ENCODE results near the gene TGM3. TPM values are rescaled to one million over a fixed set of nuclear protein-coding genes. Genes with fewer than 3 reads are reported as not detected.

Gene TGM3
- total RNA-seq, 4 donors from 2014 or later: 64.1 to 130 (median 104) TPM

DNA sequence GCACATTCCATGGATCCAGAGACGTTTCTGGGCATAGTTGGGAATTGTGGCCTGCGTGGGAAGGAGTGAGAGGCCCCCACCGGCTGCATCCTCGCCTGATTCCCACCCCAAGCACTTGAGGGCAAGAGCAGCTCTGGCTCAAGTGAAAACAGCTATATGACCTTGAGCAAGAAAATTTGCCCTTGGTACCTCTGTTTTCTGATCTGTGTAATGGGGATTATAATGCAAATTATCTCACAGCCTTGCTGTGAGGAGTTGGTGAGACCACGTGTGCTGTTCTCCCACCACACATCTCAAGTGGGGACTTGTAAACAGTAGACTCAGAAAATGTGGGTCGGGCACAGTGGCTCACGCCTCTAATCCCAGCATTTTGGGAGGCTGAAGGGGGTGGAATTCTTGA, 85.5 kb downstream of the TGM3 start:
- TF ChIP-seq POLR2A (IDR thresholded peaks at IDR 0.05): no peak
- TF ChIP-seq, protein P1, sequence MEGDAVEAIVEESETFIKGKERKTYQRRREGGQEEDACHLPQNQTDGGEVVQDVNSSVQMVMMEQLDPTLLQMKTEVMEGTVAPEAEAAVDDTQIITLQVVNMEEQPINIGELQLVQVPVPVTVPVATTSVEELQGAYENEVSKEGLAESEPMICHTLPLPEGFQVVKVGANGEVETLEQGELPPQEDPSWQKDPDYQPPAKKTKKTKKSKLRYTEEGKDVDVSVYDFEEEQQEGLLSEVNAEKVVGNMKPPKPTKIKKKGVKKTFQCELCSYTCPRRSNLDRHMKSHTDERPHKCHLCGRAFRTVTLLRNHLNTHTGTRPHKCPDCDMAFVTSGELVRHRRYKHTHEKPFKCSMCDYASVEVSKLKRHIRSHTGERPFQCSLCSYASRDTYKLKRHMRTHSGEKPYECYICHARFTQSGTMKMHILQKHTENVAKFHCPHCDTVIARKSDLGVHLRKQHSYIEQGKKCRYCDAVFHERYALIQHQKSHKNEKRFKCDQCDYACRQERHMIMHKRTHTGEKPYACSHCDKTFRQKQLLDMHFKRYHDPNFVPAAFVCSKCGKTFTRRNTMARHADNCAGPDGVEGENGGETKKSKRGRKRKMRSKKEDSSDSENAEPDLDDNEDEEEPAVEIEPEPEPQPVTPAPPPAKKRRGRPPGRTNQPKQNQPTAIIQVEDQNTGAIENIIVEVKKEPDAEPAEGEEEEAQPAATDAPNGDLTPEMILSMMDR (IDR thresholded peaks at IDR 0.05): no peak
- H3K4me3 ChIP-seq (ENCODE audit: low read depth, poor library complexity, severe bottlenecking): no peak overlapping the region
- intact Hi-C loops (cut with DNase I; ENCODE audit: low total_unique reads): no loop called here
- 82% methylated on average over 7 of the region's 7 CpGs for WGBS, 2 donors
- DNase-seq (ENCODE audit: low spot score in 2 of 2): no peak

DNA sequence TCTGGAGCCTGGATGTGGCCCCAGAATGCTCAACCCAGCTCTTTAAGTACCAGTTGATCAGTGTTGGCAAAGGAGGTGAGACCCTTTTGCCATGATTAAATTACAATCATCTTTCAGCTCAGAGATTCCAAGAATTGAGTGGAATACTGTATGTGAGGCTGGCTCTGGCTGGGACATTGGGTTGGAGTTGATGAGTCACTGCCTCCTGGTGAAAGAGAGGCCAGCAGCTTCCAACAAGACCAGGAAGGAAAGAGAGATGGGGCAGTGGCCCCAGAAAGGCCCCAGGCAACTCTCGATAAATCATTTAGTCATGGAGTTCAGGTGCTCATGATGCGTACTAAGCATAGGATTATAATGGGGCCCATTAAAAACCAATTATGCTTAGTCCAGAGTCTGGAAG, 87.0 kb downstream of the TGM3 start:
- DNase-seq (ENCODE audit: low spot score in 2 of 2): peak in 1 of 2 donors; percentile 45
- 75 to 83% methylated on average over 2 of the region's 2 CpGs for WGBS, 2 donors
- H3K4me3 ChIP-seq (ENCODE audit: low read depth, poor library complexity, severe bottlenecking): no peak overlapping the region
- TF ChIP-seq POLR2A (IDR thresholded peaks at IDR 0.05): no peak
- TF ChIP-seq, protein P1 (IDR thresholded peaks at IDR 0.05): no peak
- intact Hi-C loops (cut with DNase I; ENCODE audit: low total_unique reads): no loop called here

DNA sequence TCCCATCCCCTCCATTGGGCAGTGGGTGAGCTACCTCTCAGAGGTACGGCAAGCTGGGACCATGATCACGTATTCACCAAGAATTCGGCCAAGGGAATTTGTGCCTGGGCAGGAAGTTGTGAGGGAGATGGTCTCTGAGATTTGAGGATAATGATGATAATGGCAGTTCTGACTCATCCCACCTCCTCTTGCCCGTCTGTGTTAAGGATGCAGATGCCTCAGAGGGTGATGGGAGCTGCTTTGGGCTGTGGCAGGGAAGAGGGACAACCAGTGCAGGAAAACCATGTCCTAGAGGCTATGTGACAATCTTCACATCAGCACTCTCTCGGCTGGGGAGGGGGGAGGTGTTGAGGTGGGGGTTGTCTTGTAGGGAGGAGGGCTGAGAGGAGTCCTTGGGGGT, 89.2 kb downstream of the TGM3 start:
- TF ChIP-seq, protein P1 (IDR thresholded peaks at IDR 0.05): no peak
- TF ChIP-seq POLR2A (IDR thresholded peaks at IDR 0.05): no peak
- no peak overlapping the region for H3K4me3 ChIP-seq (ENCODE audit: low read depth, poor library complexity, severe bottlenecking)
- WGBS, 2 donors: 63 to 68% methylated on average over 5 of the region's 5 CpGs
- DNase-seq (ENCODE audit: low spot score in 2 of 2): peak in 1 of 2 donors; percentile 66
- intact Hi-C loops (cut with DNase I; ENCODE audit: low total_unique reads): no loop called here

DNA sequence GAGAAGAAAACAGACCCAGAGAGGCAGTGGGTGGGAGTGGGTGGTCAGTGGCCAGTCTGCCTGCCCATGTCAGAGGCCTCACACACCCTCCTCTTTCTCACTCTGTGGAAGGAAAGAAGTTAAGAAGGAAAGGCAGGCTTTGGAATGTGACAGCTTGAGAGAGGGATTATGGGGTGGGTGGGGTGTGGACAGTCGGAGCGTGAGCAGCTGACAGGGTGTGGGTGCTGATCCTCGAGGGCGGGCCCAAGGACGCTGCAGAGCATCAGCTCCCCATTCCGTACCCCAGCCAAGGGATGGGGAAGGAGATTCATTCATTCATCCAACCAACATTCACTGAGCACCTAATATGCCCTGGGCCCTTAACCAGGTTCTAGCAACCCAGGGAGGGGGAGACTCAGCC, 89.7 kb downstream of the TGM3 start:
- 49 to 59% methylated on average over 6 of the region's 6 CpGs for WGBS, 2 donors
- intact Hi-C loops (cut with DNase I; ENCODE audit: low total_unique reads): no loop called here
- TF ChIP-seq, protein P1 (IDR thresholded peaks at IDR 0.05): no peak
- TF ChIP-seq POLR2A (IDR thresholded peaks at IDR 0.05): no peak
- peak in 1 of 2 donors; percentile 68 for DNase-seq (ENCODE audit: low spot score in 2 of 2)
- H3K4me3 ChIP-seq (ENCODE audit: low read depth, poor library complexity, severe bottlenecking): no peak overlapping the region

DNA sequence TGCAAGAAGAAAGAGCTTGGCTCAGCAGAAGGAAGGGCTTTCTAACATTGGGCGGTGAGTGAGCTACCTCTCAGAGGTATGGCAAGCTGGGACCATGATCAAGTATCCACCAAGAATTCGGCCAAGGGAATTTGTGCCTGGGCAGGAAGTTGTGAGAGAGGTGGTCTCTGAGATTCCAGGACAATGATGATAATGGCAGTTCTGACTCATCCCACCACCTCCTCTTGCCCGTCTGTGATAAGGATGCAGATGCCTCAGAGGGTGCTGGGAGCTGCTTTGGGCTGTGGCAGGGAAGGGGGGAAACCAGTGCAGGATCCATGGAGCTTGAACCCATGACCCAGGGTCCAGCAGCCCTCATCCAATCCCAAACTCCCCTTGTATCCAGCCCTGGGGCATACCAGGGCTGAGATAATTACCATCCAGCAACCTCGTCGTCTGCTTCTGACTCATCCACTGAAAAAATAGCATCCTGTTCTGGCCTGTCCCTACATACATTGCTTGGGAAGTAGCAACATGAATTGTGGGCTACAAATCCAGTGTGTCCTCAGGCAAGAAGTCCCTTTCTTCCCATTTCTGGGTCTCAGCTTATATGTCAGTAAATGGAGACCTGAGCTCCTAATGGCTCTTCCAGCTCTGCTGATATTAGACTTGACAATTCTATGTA, 90.8 kb downstream of the TGM3 start:
- WGBS, 2 donors: 41 to 43% methylated on average over 5 of the region's 5 CpGs
- H3K4me3 ChIP-seq (ENCODE audit: low read depth, poor library complexity, severe bottlenecking): no peak overlapping the region
- DNase-seq (ENCODE audit: low spot score in 2 of 2): peak in 1 of 2 donors; percentile 61
- intact Hi-C loops (cut with DNase I; ENCODE audit: low total_unique reads): no loop called here
- TF ChIP-seq, protein P1 (IDR thresholded peaks at IDR 0.05): no peak
- no peak for TF ChIP-seq POLR2A (IDR thresholded peaks at IDR 0.05)

DNA sequence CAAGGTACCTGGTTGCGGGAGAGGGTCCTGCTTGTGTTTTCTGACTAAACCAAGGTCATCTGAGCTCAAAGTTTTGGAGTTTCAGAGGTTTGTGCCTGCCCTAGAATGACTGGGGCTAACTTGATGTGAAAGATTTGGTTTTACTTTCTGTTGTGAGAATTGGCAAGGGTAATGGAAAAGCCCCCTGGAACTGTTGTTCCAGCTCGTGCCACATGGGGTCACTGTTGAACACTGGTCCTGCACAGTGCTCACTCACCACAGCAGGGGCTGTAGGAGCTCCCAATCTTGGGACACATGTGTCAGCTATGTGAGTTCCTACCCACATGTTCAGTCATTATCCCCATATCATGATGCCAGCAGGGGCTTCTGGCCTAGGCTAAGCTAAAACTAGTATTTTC, 91.4 kb downstream of the TGM3 start:
- DNase-seq (ENCODE audit: low spot score in 2 of 2): peak in 1 of 2 donors; percentile 78
- 45 to 53% methylated on average over 2 of the region's 2 CpGs for WGBS, 2 donors
- no peak overlapping the region for H3K4me3 ChIP-seq (ENCODE audit: low read depth, poor library complexity, severe bottlenecking)
- TF ChIP-seq POLR2A (IDR thresholded peaks at IDR 0.05): no peak
- TF ChIP-seq, protein P1 (IDR thresholded peaks at IDR 0.05): no peak
- intact Hi-C loops (cut with DNase I; ENCODE audit: low total_unique reads): no loop called here

Data from lower leg skin (tissue), 4 donors.